IMR-90 (cell line): Measurements from ENCODE around the gene PDE4B. TPM values are rescaled to one million over a fixed set of nuclear protein-coding genes. Genes with fewer than 3 reads are reported as not detected.

Experiments
- ATAC-seq: fragments of 200-7000 bp; cut with Tn5 transposase; 2 replicates; pipeline ENCODE4 v1.9.1; 2020; ENCODE audit warnings: low read depth, mild to moderate bottlenecking, moderate library complexity
- BruUV-seq: library from RNA; stranded (reverse); fragments of 400-500 nt; replicated peaks from 2 replicates; lab custom pipeline; 2021; lab: Mats Ljungman, UMichigan
- CTCF ChIA-PET: fragments of 300-600 bp; formaldehyde crosslinking; extraction: SDS; loops from one replicate; lab custom pipeline; 2021; ENCODE audit warnings: antibody characterized with exemption; lab: Yijun Ruan, JAX
- POLR2A ChIA-PET: fragments of 300-600 bp; sonication (Branson Sonifier 250); formaldehyde crosslinking; loops from one replicate; lab custom pipeline; 2022; ENCODE audit warnings: antibody characterized with exemption; ENCODE audit not compliant: unreplicated experiment; lab: Charles Lee
- DNase-seq: peaks from one replicate; pipeline ENCODE4 v3.0.0; 2013
- H2AFZ ChIP-seq: replicated peaks from 2 replicates; pipeline ENCODE3; 2013; ENCODE audit warnings: low read length, mild to moderate bottlenecking; ENCODE audit not compliant: poor library complexity
- H2AK5ac ChIP-seq: 2 replicates; pipeline ENCODE4 v1.6.1; 2013; ENCODE audit warnings: low read depth, low read length, inconsistent platforms
- H2AK9ac ChIP-seq: replicated peaks from 2 replicates; pipeline ENCODE3; 2013; ENCODE audit warnings: mild to moderate bottlenecking, low read depth, low read length, moderate library complexity; ENCODE audit not compliant: poor library complexity
- H2BK120ac ChIP-seq: 2 replicates; pipeline ENCODE4 v1.6.1; 2013; ENCODE audit warnings: low read depth, low read length, inconsistent platforms
- H2BK15ac ChIP-seq: 3 replicates; pipeline ENCODE4 v1.6.1; 2013; ENCODE audit warnings: low read depth, low read length, inconsistent platforms
- H2BK20ac ChIP-seq: 2 replicates; pipeline ENCODE4 v1.6.1; 2013; ENCODE audit warnings: low read depth, mild to moderate bottlenecking, inconsistent platforms, low read length, moderate library complexity
- H2BK5ac ChIP-seq: 2 replicates; pipeline ENCODE4 v1.6.1; 2013; ENCODE audit warnings: mild to moderate bottlenecking, low read depth, low read length, inconsistent platforms; ENCODE audit not compliant: poor library complexity, severe bottlenecking
- H3K14ac ChIP-seq: replicated peaks from 2 replicates; pipeline ENCODE4 v1.6.1; 2013; ENCODE audit warnings: low read depth, low read length, inconsistent platforms
- H3K18ac ChIP-seq: 2 replicates; pipeline ENCODE4 v1.6.1; 2013; ENCODE audit warnings: low read depth, low read length, control low read depth
- H3K23ac ChIP-seq: 2 replicates; pipeline ENCODE4 v1.6.1; 2013; ENCODE audit warnings: low read depth, low read length, inconsistent platforms
- H3K27ac ChIP-seq: 2 replicates; pipeline ENCODE4 v1.5.1; 2013; ENCODE audit warnings: mild to moderate bottlenecking, control low read depth, low read length; ENCODE audit not compliant: insufficient read depth
- H3K27me3 ChIP-seq: 2 replicates; pipeline ENCODE4 v1.6.1; 2013; ENCODE audit warnings: low read length; ENCODE audit not compliant: control insufficient read depth, insufficient read depth
- H3K36me3 ChIP-seq: 2 replicates; pipeline ENCODE4 v1.6.1; 2013; ENCODE audit warnings: low read length, mixed read lengths; ENCODE audit not compliant: control insufficient read depth, insufficient read depth
- H3K4ac ChIP-seq: 2 replicates; pipeline ENCODE4 v1.6.1; 2013; ENCODE audit warnings: low read depth, low read length, inconsistent platforms
- H3K4me1 ChIP-seq: 2 replicates; pipeline ENCODE4 v1.6.1; 2013; ENCODE audit warnings: low read length, mixed read lengths; ENCODE audit not compliant: control insufficient read depth, insufficient read depth
- H3K4me2 ChIP-seq: 2 replicates; pipeline ENCODE4 v1.6.1; 2013; ENCODE audit warnings: low read depth, mild to moderate bottlenecking, control low read depth, low read length, moderate library complexity
- H3K4me3 ChIP-seq: 2 replicates; pipeline ENCODE4 v1.5.1; 2013; ENCODE audit warnings: low read depth, mild to moderate bottlenecking, control low read depth, low read length, moderate library complexity; ENCODE audit not compliant: insufficient read depth
- H3K56ac ChIP-seq: 2 replicates; pipeline ENCODE4 v1.6.1; 2013; ENCODE audit warnings: low read length, inconsistent platforms; ENCODE audit not compliant: insufficient read depth; ENCODE audit errors: extremely low read depth
- H3K79me1 ChIP-seq, 2 experiments: 2 replicates each; pipeline ENCODE4 v1.6.1; 2013; ENCODE audit warnings: low read length in 2 of 2, inconsistent platforms in 1 of 2, low read depth in 1 of 2
- H3K9ac ChIP-seq: 2 replicates; pipeline ENCODE4 v1.6.1; 2013; ENCODE audit warnings: low read depth, low read length, control low read depth
- H3K9me1 ChIP-seq: 2 replicates; pipeline ENCODE4 v1.6.1; 2013; ENCODE audit warnings: low read length, inconsistent platforms; ENCODE audit not compliant: insufficient read depth
- H3K9me3 ChIP-seq: 2 replicates; pipeline ENCODE4 v1.6.1; 2013; ENCODE audit warnings: low read length; ENCODE audit not compliant: control insufficient read depth, insufficient read depth
- H4K20me1 ChIP-seq: 2 replicates; pipeline ENCODE4 v1.6.1; 2013; ENCODE audit warnings: low read length, inconsistent platforms; ENCODE audit not compliant: insufficient read depth
- H4K5ac ChIP-seq: 2 replicates; pipeline ENCODE4 v1.6.1; 2013; ENCODE audit warnings: mild to moderate bottlenecking, low read depth, low read length, control low read depth
- H4K8ac ChIP-seq, 2 experiments: 2 replicates each; pipeline ENCODE4 v1.6.1; 2013; ENCODE audit warnings: low read depth in 2 of 2, low read length in 2 of 2, control low read depth in 1 of 2, inconsistent platforms in 1 of 2
- H4K91ac ChIP-seq: 2 replicates; pipeline ENCODE4 v1.6.1; 2013; ENCODE audit warnings: low read depth, low read length, inconsistent platforms; ENCODE audit not compliant: insufficient read depth
- CEBPB ChIP-seq: IDR thresholded peaks from 2 replicates; pipeline ENCODE4 v1.6.1; 2012; ENCODE audit warnings: low read depth, low read length, improper control_type of control experiment
- CHD1 ChIP-seq: IDR thresholded peaks from 2 replicates; pipeline ENCODE4 v1.6.1; 2012; ENCODE audit warnings: low read depth, low read length, improper control_type of control experiment
- ELK1 ChIP-seq: fragments of 150-350 bp; IDR thresholded peaks from 2 replicates; pipeline ENCODE4 v1.6.1; 2016; ENCODE audit warnings: low read depth, mild to moderate bottlenecking, low read length, moderate library complexity, borderline replicate concordance
- MAZ ChIP-seq: IDR thresholded peaks from 2 replicates; pipeline ENCODE4 v1.6.1; 2012; ENCODE audit warnings: low read depth, mild to moderate bottlenecking, low read length, improper control_type of control experiment, moderate library complexity, borderline replicate concordance
- MXI1 ChIP-seq: IDR thresholded peaks from 2 replicates; pipeline ENCODE4 v1.6.1; 2012; ENCODE audit warnings: low read depth, mild to moderate bottlenecking, low read length, moderate library complexity, borderline replicate concordance
- POLR2A ChIP-seq: IDR thresholded peaks from 2 replicates; pipeline ENCODE4 v1.6.1; 2012; ENCODE audit warnings: mild to moderate bottlenecking, low read depth, low read length
- RAD21 ChIP-seq: IDR thresholded peaks from 2 replicates; pipeline ENCODE4 v1.6.1; 2012; ENCODE audit warnings: low read length, improper control_type of control experiment
- RCOR1 ChIP-seq: IDR thresholded peaks from 2 replicates; pipeline ENCODE4 v1.6.1; 2012; ENCODE audit warnings: mild to moderate bottlenecking, low read length, improper control_type of control experiment; ENCODE audit not compliant: insufficient replicate concordance
- SMC3 ChIP-seq: fragments of 150-350 bp; IDR thresholded peaks from 2 replicates; pipeline ENCODE4 v1.6.1; 2016; ENCODE audit warnings: low read depth, mild to moderate bottlenecking, antibody characterized with exemption, low read length, moderate library complexity
- WGBS, 2 experiments: methylation state at CpG; one replicate each; pipeline versions ENCODE4 v1.1.5 to v1.1.7; 2013; ENCODE audit warnings: missing lambda C conversion rate in 2 of 2; ENCODE audit not compliant: insufficient read length in 1 of 2; ENCODE audit errors: extremely low coverage in 2 of 2; 5-methylcytosine and 5-hydroxymethylcytosine counted together
- dilution Hi-C: fragments of 300-500 bp; cut with HindIII; formaldehyde crosslinking; loops from one replicate; pipeline ENCODE4 v1.14.3; 2018; ENCODE audit warnings: low sequenced_read_pairs; ENCODE audit not compliant: unreplicated experiment
- in situ Hi-C: fragments of 300-500 bp; cut with MboI; formaldehyde crosslinking; loops from 3 replicates; pipeline ENCODE4 v1.14.3; 2019; ENCODE audit warnings: low sequenced_read_pairs, inconsistent platforms, mixed read lengths
- intact Hi-C: fragments of 100-400 bp; cut with micrococcal nuclease; formaldehyde crosslinking; loops from 2 replicates; pipeline ENCODE4 v1.10.0; 2022
- polyA plus RNA-seq, 3 experiments: library from polyadenylated mRNA; depleted of rRNA; stranded (reverse); fragments of >200 nt; gene quantifications; 2 replicates each; pipeline ENCODE4 v1.2.3, GENCODE V29; 2012; ENCODE audit warnings: low replicate concordance in 1 of 3
- total RNA-seq: library from RNA; depleted of rRNA; stranded (reverse); fragments of >200 nt; gene quantifications from 2 replicates; pipeline ENCODE4 v1.2.3, GENCODE V29; 2012

Gene PDE4B
- total and polyA plus RNA-seq, 2 of the 4 experiments (the other 2 are of a cell fraction) = 5.8 to 21.3 TPM

GRCh38 chr1:65986146-65986545 is 193.5 kb downstream of the PDE4B start:
- no peak overlapping the region for H2AFZ ChIP-seq
- H2BK20ac ChIP-seq = no peak overlapping the region
- no peak overlapping the region for H3K56ac ChIP-seq
- H3K79me1 ChIP-seq = no peaks in the 10 kb centered on the region
- in situ Hi-C loops (no loop called here), intact Hi-C loops (no loop called here), dilution Hi-C loops (no loop called here)
- H2BK5ac ChIP-seq = no peak overlapping the region
- TF ChIP-seq RAD21 = no peak
- TF ChIP-seq POLR2A = no peak
- TF ChIP-seq ELK1 = no peak
- no peak for TF ChIP-seq MAZ
- TF ChIP-seq CEBPB = no peak
- no peak for TF ChIP-seq CHD1
- TF ChIP-seq RCOR1 = no peak
- TF ChIP-seq MXI1 = no peak
- no peak for TF ChIP-seq SMC3
- no peak overlapping the region for H3K27ac ChIP-seq
- no peak overlapping the region for H3K14ac ChIP-seq
- H4K8ac ChIP-seq = no peak overlapping the region
- H2AK9ac ChIP-seq = no peak overlapping the region
- no peak overlapping the region for H2BK120ac ChIP-seq
- no peaks in the 10 kb centered on the region for H3K27me3 ChIP-seq
- no peaks in the 10 kb centered on the region for H3K9me1 ChIP-seq
- no peak overlapping the region for H3K4me3 ChIP-seq
- H3K18ac ChIP-seq = no peak overlapping the region
- BruUV-seq = no TSS peak
- ChIA-PET CTCF (interaction anchor here (0.5 kb wide), 1 partner anchor 22 kb away, joined by 3 read pairs; no protein-coding TSS in a partner anchor), POLR2A (no interaction called here)
- DNase-seq = no peak
- H4K91ac ChIP-seq = no peak overlapping the region
- WGBS, 2 experiments = no CpG with 5 or more reads among the region's 1 CpG
- no peaks in the 10 kb centered on the region for H3K4me1 ChIP-seq
- H3K9me3 ChIP-seq = no peaks in the 10 kb centered on the region
- H3K36me3 ChIP-seq = no peaks in the 10 kb centered on the region
- ATAC-seq = no peak
- no peak overlapping the region for H3K23ac ChIP-seq
- no peak overlapping the region for H4K5ac ChIP-seq
- H2AK5ac ChIP-seq = no peak overlapping the region
- H3K4me2 ChIP-seq = no peak overlapping the region
- H2BK15ac ChIP-seq = no peak overlapping the region
- H3K9ac ChIP-seq = no peak overlapping the region
- H3K4ac ChIP-seq = no peak overlapping the region
- H4K20me1 ChIP-seq = no peaks in the 10 kb centered on the region
